Measurements from ENCODE around the gene UBXN2A.
"Not testable (repeated sequence)": the region's sequence is repeated elsewhere in the genome, so short reads cannot be mapped to it uniquely, and the experiment has no call there.

UBXN2A gene

GRCh38 chr2:23940718-23941620 lies 706 bp downstream of the UBXN2A start:
- H3K4me1 ChIP-seq (ENCODE audit: control insufficient read depth, insufficient read depth, low read length, poor library complexity, severe bottlenecking): peaks cover 5% of the 10 kb centered on the region
- H3K27ac ChIP-seq (ENCODE audit: insufficient read depth, low read length, poor library complexity, severe bottlenecking): peak overlapping the region; percentile 69
- no peaks in the 10 kb centered on the region for H3K27me3 ChIP-seq (replicated peaks; ENCODE audit: control insufficient read depth, insufficient read depth, low read length, poor library complexity, severe bottlenecking)
- no peaks in the 10 kb centered on the region for H3K9me3 ChIP-seq (ENCODE audit: control insufficient read depth, low read length)
- no peak for DNase-seq
- H3K4me3 ChIP-seq (ENCODE audit: insufficient read depth, low read depth, low read length, poor library complexity, severe bottlenecking): peak overlapping the region; percentile 86
- H3K36me3 ChIP-seq (ENCODE audit: control insufficient read depth, insufficient read depth, low read length): no peaks in the 10 kb centered on the region

GRCh38 chr2:23941644-23942043 lies 1.4 kb downstream of the UBXN2A start:
- H3K4me1 ChIP-seq (ENCODE audit: control insufficient read depth, insufficient read depth, low read length, poor library complexity, severe bottlenecking): peaks cover 5% of the 10 kb centered on the region
- no peak for DNase-seq
- H3K27ac ChIP-seq (ENCODE audit: insufficient read depth, low read length, poor library complexity, severe bottlenecking): no peak overlapping the region
- H3K9me3 ChIP-seq (ENCODE audit: control insufficient read depth, low read length): no peaks in the 10 kb centered on the region
- H3K36me3 ChIP-seq (ENCODE audit: control insufficient read depth, insufficient read depth, low read length): no peaks in the 10 kb centered on the region
- H3K27me3 ChIP-seq (replicated peaks; ENCODE audit: control insufficient read depth, insufficient read depth, low read length, poor library complexity, severe bottlenecking): no peaks in the 10 kb centered on the region
- no peak overlapping the region for H3K4me3 ChIP-seq (ENCODE audit: insufficient read depth, low read depth, low read length, poor library complexity, severe bottlenecking)

GRCh38 chr2:23943666-23944065 lies 3.4 kb downstream of the UBXN2A start:
- Histone ChIP-seq H3K4me3 (ENCODE audit: insufficient read depth, low read depth, low read length, poor library complexity, severe bottlenecking) (no peak overlapping the region), H3K27ac (ENCODE audit: insufficient read depth, low read length, poor library complexity, severe bottlenecking) (no peak overlapping the region), H3K27me3 (replicated peaks; ENCODE audit: control insufficient read depth, insufficient read depth, low read length, poor library complexity, severe bottlenecking) (no peaks in the 10 kb centered on the region), H3K36me3 (ENCODE audit: control insufficient read depth, insufficient read depth, low read length) (no peaks in the 10 kb centered on the region), H3K9me3 (ENCODE audit: control insufficient read depth, low read length) (no peaks in the 10 kb centered on the region), H3K4me1 (ENCODE audit: control insufficient read depth, insufficient read depth, low read length, poor library complexity, severe bottlenecking) (peaks cover 5% of the 10 kb centered on the region)
- DNase-seq: no peak

DNA sequence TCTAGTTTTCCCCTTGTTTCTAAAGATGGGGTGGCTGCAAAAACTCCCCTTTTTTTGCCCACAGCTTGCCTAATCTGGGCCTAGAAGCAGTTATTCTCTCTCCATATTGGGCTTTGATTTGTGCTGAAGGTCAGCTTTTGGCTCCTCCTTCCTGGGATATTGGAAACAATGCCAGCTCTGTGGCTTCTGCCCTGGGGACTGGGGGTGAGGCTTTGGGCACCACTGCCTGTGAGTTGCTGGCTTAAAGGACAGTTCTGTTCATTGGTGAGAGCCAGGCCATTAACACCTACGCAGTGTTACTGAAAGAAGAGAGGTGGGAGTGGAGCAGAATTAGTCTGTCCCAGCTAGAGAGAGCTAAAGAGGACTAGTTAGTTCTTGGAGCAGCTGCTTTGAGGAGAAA lies 4.3 kb downstream of the UBXN2A start:
- Histone ChIP-seq H3K36me3 (ENCODE audit: control insufficient read depth, insufficient read depth, low read length) (no peaks in the 10 kb centered on the region), H3K27me3 (replicated peaks; ENCODE audit: control insufficient read depth, insufficient read depth, low read length, poor library complexity, severe bottlenecking) (no peaks in the 10 kb centered on the region), H3K27ac (ENCODE audit: insufficient read depth, low read length, poor library complexity, severe bottlenecking) (no peak overlapping the region), H3K4me1 (ENCODE audit: control insufficient read depth, insufficient read depth, low read length, poor library complexity, severe bottlenecking) (peaks cover under 1% of the 10 kb centered on the region), H3K9me3 (ENCODE audit: control insufficient read depth, low read length) (no peaks in the 10 kb centered on the region), H3K4me3 (ENCODE audit: insufficient read depth, low read depth, low read length, poor library complexity, severe bottlenecking) (no peak overlapping the region)
- DNase-seq: no peak

DNA sequence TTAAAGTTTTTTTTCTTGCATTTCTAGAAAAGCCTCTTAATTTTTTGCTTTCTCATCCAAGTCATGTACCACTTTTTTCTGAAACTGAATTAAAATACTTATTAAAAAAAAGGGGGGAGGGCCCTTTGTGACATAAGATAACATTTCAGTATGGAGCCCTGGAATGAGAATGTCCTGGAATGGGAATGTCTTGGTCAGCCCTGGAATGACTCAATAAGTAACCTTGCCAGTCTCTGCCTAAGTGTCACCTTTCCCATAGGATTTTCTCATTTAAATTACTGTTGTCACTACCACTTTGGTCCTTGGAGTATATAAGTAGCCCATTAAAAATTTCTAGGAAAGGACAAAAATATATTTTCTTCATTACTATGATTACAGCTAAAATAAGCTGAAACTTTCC lies 4.7 kb downstream of the UBXN2A start:
- Histone ChIP-seq H3K9me3 (ENCODE audit: control insufficient read depth, low read length) (no peaks in the 10 kb centered on the region), H3K4me3 (ENCODE audit: insufficient read depth, low read depth, low read length, poor library complexity, severe bottlenecking) (no peak overlapping the region), H3K36me3 (ENCODE audit: control insufficient read depth, insufficient read depth, low read length) (no peaks in the 10 kb centered on the region), H3K4me1 (ENCODE audit: control insufficient read depth, insufficient read depth, low read length, poor library complexity, severe bottlenecking) (no peaks in the 10 kb centered on the region), H3K27ac (ENCODE audit: insufficient read depth, low read length, poor library complexity, severe bottlenecking) (no peak overlapping the region), H3K27me3 (replicated peaks; ENCODE audit: control insufficient read depth, insufficient read depth, low read length, poor library complexity, severe bottlenecking) (no peaks in the 10 kb centered on the region)
- DNase-seq: no peak

DNA sequence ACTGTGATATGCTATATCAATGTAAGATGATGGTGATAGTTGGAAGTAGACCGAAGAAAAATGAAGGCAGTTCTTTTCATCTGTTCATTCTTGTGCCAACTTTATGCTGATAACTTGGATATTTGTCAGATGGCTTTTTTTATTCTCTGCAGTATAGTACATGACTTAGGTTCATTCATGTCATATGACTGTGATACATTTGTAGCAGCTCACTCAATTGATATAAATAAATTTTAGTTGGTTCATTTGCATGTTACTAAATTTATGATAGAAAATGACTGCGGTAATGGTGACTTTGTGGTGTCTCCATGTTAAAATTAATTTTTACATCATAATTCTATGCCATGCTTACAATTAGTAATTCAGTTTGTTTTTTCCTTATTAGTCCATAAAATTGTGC lies 7.1 kb downstream of the UBXN2A start:
- no peak overlapping the region for H3K27ac ChIP-seq (ENCODE audit: insufficient read depth, low read length, poor library complexity, severe bottlenecking)
- no peak overlapping the region for H3K4me3 ChIP-seq (ENCODE audit: insufficient read depth, low read depth, low read length, poor library complexity, severe bottlenecking)
- no peaks in the 10 kb centered on the region for H3K4me1 ChIP-seq (ENCODE audit: control insufficient read depth, insufficient read depth, low read length, poor library complexity, severe bottlenecking)
- H3K27me3 ChIP-seq (replicated peaks; ENCODE audit: control insufficient read depth, insufficient read depth, low read length, poor library complexity, severe bottlenecking): no peaks in the 10 kb centered on the region
- H3K36me3 ChIP-seq (ENCODE audit: control insufficient read depth, insufficient read depth, low read length): no peaks in the 10 kb centered on the region
- DNase-seq: no peak
- H3K9me3 ChIP-seq (ENCODE audit: control insufficient read depth, low read length): no peaks in the 10 kb centered on the region

GRCh38 chr2:23952558-23952957 lies 12.3 kb downstream of the UBXN2A start:
- H3K27ac ChIP-seq (ENCODE audit: insufficient read depth, low read length, poor library complexity, severe bottlenecking); DNase-seq; H3K36me3 ChIP-seq (ENCODE audit: control insufficient read depth, insufficient read depth, low read length); H3K4me1 ChIP-seq (ENCODE audit: control insufficient read depth, insufficient read depth, low read length, poor library complexity, severe bottlenecking); H3K27me3 ChIP-seq (replicated peaks; ENCODE audit: control insufficient read depth, insufficient read depth, low read length, poor library complexity, severe bottlenecking); H3K9me3 ChIP-seq (ENCODE audit: control insufficient read depth, low read length); H3K4me3 ChIP-seq (ENCODE audit: insufficient read depth, low read depth, low read length, poor library complexity, severe bottlenecking): not testable (repeated sequence)

- no peaks in the 10 kb centered on the region for H3K9me3 ChIP-seq (ENCODE audit: control insufficient read depth, low read length)
- no peak for DNase-seq
- no peaks in the 10 kb centered on the region for H3K27me3 ChIP-seq (replicated peaks; ENCODE audit: control insufficient read depth, insufficient read depth, low read length, poor library complexity, severe bottlenecking)
- no peak overlapping the region for H3K27ac ChIP-seq (ENCODE audit: insufficient read depth, low read length, poor library complexity, severe bottlenecking)
- no peak overlapping the region for H3K4me3 ChIP-seq (ENCODE audit: insufficient read depth, low read depth, low read length, poor library complexity, severe bottlenecking)
- no peaks in the 10 kb centered on the region for H3K36me3 ChIP-seq (ENCODE audit: control insufficient read depth, insufficient read depth, low read length)
- no peaks in the 10 kb centered on the region for H3K4me1 ChIP-seq (ENCODE audit: control insufficient read depth, insufficient read depth, low read length, poor library complexity, severe bottlenecking)
These were observed 13.4 kb downstream of the UBXN2A start for GRCh38 chr2:23953625-23954024.

DNA sequence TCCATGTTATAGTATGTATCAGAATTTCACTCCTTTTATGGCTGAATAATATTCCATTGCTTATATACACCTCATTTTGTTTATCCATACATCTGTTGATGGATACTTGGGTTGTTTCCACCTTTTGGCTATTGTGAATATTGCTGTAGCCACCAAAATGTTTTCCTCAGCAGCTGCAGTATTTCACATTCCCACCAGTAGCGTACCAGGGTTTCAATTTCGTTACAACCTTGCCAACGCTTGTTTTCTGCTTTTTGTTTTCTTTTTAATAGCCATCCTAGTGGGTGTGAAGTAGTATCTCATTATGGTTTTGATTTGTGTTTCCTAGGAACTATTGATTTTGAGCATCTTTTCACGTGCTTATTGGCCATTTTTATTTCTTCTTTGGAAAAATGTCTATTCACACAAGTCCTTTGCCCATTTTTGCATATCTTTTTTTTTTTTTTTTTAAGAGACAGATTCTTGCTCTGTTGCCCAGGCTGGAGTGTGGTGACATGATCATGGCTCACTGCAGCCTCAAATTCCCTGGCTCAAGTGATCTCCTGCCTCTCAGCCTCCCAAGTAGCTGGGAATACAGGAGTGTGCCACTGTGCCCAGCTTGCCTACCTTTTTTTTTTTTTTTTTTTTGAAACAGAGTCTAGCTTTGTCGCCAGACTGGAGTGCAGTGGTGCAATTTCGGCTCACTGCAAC lies 14.2 kb downstream of the UBXN2A start:
- DNase-seq: no peak

DNA sequence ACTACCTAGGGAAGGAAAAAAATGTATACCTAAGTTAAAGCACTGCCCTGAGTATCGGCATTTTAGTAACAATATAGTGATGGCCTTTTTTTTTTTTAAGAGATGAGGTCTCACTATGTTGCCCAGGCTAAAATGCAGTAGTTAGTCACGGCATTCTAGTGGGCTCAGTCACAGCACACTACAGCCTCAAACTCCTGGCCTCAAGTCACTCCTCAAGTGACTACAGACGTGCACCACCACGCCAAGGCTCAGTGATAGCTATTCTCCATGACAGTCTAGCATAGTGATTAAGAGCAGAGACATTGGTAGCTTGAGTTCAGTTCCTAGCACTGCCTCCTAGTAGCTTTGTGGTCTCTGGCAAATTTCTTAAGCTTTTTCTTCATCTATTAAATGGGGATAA lies 27.6 kb downstream of the UBXN2A start:
- Histone ChIP-seq H3K36me3 (ENCODE audit: control insufficient read depth, insufficient read depth, low read length) (no peaks in the 10 kb centered on the region), H3K27me3 (replicated peaks; ENCODE audit: control insufficient read depth, insufficient read depth, low read length, poor library complexity, severe bottlenecking) (no peaks in the 10 kb centered on the region), H3K4me1 (ENCODE audit: control insufficient read depth, insufficient read depth, low read length, poor library complexity, severe bottlenecking) (no peaks in the 10 kb centered on the region), H3K4me3 (ENCODE audit: insufficient read depth, low read depth, low read length, poor library complexity, severe bottlenecking) (no peak overlapping the region), H3K27ac (ENCODE audit: insufficient read depth, low read length, poor library complexity, severe bottlenecking) (no peak overlapping the region), H3K9me3 (ENCODE audit: control insufficient read depth, low read length) (no peaks in the 10 kb centered on the region)
- no peak for DNase-seq

More for the DNA sequence above, 14.2 kb downstream of the UBXN2A start:
- Histone ChIP-seq H3K4me1 (ENCODE audit: control insufficient read depth, insufficient read depth, low read length, poor library complexity, severe bottlenecking) (no peaks in the 10 kb centered on the region), H3K4me3 (ENCODE audit: insufficient read depth, low read depth, low read length, poor library complexity, severe bottlenecking) (no peak overlapping the region), H3K9me3 (ENCODE audit: control insufficient read depth, low read length) (no peaks in the 10 kb centered on the region), H3K27me3 (replicated peaks; ENCODE audit: control insufficient read depth, insufficient read depth, low read length, poor library complexity, severe bottlenecking) (no peaks in the 10 kb centered on the region), H3K27ac (ENCODE audit: insufficient read depth, low read length, poor library complexity, severe bottlenecking) (no peak overlapping the region), H3K36me3 (ENCODE audit: control insufficient read depth, insufficient read depth, low read length) (no peaks in the 10 kb centered on the region)
